SU-DHL-6 (cell line): ENCODE data around the gene CAD.

ENCODE experiments used
- EZH2phosphoT487 ChIP-seq: fragments of 200-600 bp; sonication (generic), shearing (Covaris generic); conservative IDR thresholded peaks from 2 replicates; pipeline ENCODE4 v1.6.1; 2018; ENCODE audit warnings: mild to moderate bottlenecking, antibody characterized with exemption, low read length, moderate library complexity, mixed read lengths
- TF ChIP-seq, protein P1 (sequence below): fragments of 200-600 bp; sonication (generic); IDR thresholded peaks from one replicate; pipeline ENCODE4 v1.5.1; 2017; ENCODE audit warnings: antibody characterized with exemption, mild to moderate bottlenecking, low read length, moderate library complexity; ENCODE audit not compliant: insufficient read depth, poor library complexity, severe bottlenecking

DNA sequence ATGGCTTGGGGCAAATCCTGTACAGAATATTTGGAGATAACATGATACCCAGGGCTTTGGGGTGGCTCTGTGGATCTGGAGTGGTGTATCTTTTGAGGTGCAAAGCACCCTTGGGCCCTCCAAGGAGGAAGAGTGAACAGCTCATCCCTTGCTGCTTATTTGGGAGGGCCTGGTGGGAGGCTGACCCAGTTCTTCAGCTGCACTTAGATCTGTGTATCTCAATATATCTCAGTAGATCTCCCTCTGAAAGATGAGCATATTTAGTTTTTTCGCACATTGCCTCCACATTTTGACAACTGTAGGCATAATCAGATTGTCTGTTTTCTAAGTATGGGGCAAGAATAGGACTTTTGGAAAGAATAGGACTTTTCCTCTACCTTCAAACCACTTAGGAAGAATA is 67.8 kb downstream of the CAD start:
- TF ChIP-seq, protein P1, sequence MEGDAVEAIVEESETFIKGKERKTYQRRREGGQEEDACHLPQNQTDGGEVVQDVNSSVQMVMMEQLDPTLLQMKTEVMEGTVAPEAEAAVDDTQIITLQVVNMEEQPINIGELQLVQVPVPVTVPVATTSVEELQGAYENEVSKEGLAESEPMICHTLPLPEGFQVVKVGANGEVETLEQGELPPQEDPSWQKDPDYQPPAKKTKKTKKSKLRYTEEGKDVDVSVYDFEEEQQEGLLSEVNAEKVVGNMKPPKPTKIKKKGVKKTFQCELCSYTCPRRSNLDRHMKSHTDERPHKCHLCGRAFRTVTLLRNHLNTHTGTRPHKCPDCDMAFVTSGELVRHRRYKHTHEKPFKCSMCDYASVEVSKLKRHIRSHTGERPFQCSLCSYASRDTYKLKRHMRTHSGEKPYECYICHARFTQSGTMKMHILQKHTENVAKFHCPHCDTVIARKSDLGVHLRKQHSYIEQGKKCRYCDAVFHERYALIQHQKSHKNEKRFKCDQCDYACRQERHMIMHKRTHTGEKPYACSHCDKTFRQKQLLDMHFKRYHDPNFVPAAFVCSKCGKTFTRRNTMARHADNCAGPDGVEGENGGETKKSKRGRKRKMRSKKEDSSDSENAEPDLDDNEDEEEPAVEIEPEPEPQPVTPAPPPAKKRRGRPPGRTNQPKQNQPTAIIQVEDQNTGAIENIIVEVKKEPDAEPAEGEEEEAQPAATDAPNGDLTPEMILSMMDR, result no peak
- TF ChIP-seq EZH2phosphoT487, result no peak
